ENCODE results near the gene CNOT4.

DNA sequence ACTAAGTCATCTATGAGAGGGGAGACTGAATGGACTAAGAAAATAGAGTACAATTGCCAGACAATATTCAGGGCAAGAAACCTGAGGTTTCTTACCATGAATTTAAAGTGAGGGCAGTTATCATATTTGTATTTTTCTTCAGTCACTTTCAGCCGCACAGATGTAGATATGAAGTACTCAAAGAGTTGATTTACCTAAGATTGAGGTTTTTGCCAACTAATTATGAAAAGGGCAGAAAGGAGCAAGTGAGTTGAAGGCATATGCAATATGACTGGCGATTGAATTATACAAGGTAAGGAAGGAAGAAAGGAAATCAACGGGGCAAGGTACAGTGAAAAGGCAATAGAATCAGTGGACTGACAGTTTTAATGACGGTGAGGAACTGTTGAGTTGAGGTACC, 17.8 kb downstream of the CNOT4 start:
- TF ChIP-seq, protein P1, sequence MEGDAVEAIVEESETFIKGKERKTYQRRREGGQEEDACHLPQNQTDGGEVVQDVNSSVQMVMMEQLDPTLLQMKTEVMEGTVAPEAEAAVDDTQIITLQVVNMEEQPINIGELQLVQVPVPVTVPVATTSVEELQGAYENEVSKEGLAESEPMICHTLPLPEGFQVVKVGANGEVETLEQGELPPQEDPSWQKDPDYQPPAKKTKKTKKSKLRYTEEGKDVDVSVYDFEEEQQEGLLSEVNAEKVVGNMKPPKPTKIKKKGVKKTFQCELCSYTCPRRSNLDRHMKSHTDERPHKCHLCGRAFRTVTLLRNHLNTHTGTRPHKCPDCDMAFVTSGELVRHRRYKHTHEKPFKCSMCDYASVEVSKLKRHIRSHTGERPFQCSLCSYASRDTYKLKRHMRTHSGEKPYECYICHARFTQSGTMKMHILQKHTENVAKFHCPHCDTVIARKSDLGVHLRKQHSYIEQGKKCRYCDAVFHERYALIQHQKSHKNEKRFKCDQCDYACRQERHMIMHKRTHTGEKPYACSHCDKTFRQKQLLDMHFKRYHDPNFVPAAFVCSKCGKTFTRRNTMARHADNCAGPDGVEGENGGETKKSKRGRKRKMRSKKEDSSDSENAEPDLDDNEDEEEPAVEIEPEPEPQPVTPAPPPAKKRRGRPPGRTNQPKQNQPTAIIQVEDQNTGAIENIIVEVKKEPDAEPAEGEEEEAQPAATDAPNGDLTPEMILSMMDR (conservative IDR thresholded peaks at IDR 0.05 in 1 of 2, IDR thresholded peaks at IDR 0.05 in 1 of 2; ENCODE audit: low read depth in 1 of 2, low read length in 2 of 2) = no peak
- no peak for TF ChIP-seq EZH2 (IDR thresholded peaks at IDR 0.05; ENCODE audit: low read length, missing control alignments)

Data from fibroblast of lung (primary cell).